Measurements from ENCODE around the gene ADD3.

ADD3 gene

DNA sequence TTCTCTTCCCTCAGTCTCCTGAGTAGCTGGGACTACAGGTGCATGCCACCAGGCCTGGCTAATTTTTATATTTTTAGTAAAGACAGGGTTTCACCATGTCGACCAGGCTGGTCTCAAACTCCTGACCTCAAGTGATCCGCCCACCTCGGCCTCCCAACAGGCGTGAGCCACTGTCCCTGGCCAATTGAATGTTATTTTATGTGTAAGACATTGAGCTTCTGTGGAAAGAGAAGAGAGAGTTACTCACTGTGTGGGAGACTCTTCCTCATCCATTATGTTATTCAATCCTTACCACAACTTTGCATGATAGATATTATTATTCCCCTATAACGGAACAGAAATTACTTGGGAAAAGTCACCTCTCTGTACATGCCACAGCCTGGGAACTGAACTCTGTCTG is 167.0 kb downstream of the ADD3 start:
- TF ChIP-seq, protein P1, sequence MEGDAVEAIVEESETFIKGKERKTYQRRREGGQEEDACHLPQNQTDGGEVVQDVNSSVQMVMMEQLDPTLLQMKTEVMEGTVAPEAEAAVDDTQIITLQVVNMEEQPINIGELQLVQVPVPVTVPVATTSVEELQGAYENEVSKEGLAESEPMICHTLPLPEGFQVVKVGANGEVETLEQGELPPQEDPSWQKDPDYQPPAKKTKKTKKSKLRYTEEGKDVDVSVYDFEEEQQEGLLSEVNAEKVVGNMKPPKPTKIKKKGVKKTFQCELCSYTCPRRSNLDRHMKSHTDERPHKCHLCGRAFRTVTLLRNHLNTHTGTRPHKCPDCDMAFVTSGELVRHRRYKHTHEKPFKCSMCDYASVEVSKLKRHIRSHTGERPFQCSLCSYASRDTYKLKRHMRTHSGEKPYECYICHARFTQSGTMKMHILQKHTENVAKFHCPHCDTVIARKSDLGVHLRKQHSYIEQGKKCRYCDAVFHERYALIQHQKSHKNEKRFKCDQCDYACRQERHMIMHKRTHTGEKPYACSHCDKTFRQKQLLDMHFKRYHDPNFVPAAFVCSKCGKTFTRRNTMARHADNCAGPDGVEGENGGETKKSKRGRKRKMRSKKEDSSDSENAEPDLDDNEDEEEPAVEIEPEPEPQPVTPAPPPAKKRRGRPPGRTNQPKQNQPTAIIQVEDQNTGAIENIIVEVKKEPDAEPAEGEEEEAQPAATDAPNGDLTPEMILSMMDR (conservative IDR thresholded peaks at IDR 0.05; ENCODE audit: low read length), result no peak
- no peak for TF ChIP-seq EZH2phosphoT487 (IDR thresholded peaks at IDR 0.05; ENCODE audit: borderline replicate concordance)
- Histone ChIP-seq H3K4me2 (ENCODE audit: low read depth, low read length, poor library complexity, severe bottlenecking) (no peak overlapping the region), H3K36me3 (ENCODE audit: insufficient read depth, low read length) (no peaks in the 10 kb centered on the region), H3F3A (ENCODE audit: low read depth) (no peaks in the 10 kb centered on the region), H3K4me3 (ENCODE audit: low read length, poor library complexity, severe bottlenecking) (no peak overlapping the region), H3K9ac (ENCODE audit: low read depth, low read length, poor library complexity, severe bottlenecking) (no peak overlapping the region), H3K9me2 (replicated peaks; ENCODE audit: low read depth, low read length) (no peaks in the 10 kb centered on the region), H3K79me2 (ENCODE audit: insufficient read depth, low read length) (no peaks in the 10 kb centered on the region), H2AFZ (ENCODE audit: low read length) (no peak overlapping the region), H3K4me1 (ENCODE audit: insufficient read depth, low read length, poor library complexity, severe bottlenecking) (no peaks in the 10 kb centered on the region), H3K27me3 (ENCODE audit: insufficient read depth, low read length, poor library complexity, severe bottlenecking) (peaks cover 31% of the 10 kb centered on the region), H4K20me1 (ENCODE audit: insufficient read depth, low read length, poor library complexity, severe bottlenecking) (no peaks in the 10 kb centered on the region), H3K9me3 (ENCODE audit: insufficient read depth, low read depth, low read length) (no peaks in the 10 kb centered on the region)

DNA sequence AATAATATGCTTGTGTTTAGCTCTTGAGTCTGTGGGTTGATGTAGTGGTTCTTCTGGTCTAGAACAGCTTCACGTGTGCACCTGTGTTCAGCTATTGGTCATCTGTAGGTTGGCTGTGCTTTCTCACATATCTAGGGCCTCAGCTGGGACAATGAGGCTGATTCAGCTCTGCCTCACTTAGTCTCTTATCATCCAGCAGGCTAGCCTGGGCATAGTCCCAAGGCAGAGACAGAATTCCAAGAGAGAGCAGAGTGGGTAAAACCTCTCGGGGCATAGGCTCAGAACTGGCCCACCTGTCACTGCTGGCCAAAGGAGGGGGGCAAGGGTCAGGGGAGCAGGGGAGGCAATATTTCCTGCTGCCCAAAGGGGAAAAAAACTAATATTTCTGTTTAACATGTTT is 167.6 kb downstream of the ADD3 start:
- Histone ChIP-seq H3K79me2 (ENCODE audit: insufficient read depth, low read length) (no peaks in the 10 kb centered on the region), H3F3A (ENCODE audit: low read depth) (no peaks in the 10 kb centered on the region), H3K9ac (ENCODE audit: low read depth, low read length, poor library complexity, severe bottlenecking) (no peak overlapping the region), H3K9me3 (ENCODE audit: insufficient read depth, low read depth, low read length) (no peaks in the 10 kb centered on the region), H3K27me3 (ENCODE audit: insufficient read depth, low read length, poor library complexity, severe bottlenecking) (peaks cover 25% of the 10 kb centered on the region), H3K4me3 (ENCODE audit: low read length, poor library complexity, severe bottlenecking) (no peak overlapping the region), H3K9me2 (replicated peaks; ENCODE audit: low read depth, low read length) (no peaks in the 10 kb centered on the region), H3K36me3 (ENCODE audit: insufficient read depth, low read length) (no peaks in the 10 kb centered on the region), H3K4me1 (ENCODE audit: insufficient read depth, low read length, poor library complexity, severe bottlenecking) (no peaks in the 10 kb centered on the region), H3K4me2 (ENCODE audit: low read depth, low read length, poor library complexity, severe bottlenecking) (no peak overlapping the region), H2AFZ (ENCODE audit: low read length) (no peak overlapping the region), H4K20me1 (ENCODE audit: insufficient read depth, low read length, poor library complexity, severe bottlenecking) (no peaks in the 10 kb centered on the region)
- TF ChIP-seq, protein P1 (conservative IDR thresholded peaks at IDR 0.05; ENCODE audit: low read length), result no peak

DNA sequence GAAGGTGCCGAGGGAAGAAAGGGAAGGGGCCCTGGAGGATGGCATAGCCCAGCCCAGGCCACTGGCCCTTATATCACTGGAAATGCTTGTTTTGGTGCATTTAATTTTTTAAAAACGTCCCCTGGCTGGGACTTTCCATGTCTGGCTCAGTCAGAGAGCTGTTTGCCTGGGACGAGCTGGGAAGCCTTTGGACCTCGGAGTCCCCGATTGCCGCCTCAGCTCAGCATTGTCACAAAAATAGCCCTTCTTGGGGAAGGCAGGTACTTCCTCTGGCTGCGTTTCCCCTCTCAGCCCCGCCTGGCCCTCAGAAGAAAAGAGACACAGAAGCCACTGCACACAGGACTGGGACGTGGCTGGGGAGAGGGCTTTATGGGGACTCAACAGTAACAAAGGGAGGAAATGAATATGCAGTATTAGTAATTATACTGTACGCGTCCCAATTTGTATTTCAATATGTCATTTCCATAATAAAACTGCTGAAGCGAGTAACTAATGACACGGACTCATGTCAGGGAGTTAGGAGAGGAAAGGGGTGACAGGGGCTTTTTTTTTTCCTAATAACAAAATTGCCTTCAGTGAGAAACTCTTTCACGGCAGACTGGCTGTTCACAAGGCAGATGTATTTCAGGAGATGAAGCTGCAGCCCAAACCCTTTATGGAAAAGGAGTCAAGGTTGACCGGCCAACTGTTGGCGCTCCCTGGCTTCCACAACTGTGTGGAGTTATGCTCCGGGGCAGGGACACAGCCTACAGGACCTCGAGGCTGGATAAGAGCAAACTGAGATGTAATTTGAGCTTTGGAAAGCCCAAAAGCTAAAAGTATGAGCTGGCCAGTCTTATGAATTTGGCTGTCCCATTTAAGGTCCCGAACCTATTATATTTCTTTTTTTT is 168.6 kb downstream of the ADD3 start:
- Histone ChIP-seq H3F3A (ENCODE audit: low read depth) (no peaks in the 10 kb centered on the region), H3K9me3 (ENCODE audit: insufficient read depth, low read depth, low read length) (no peaks in the 10 kb centered on the region), H2AFZ (ENCODE audit: low read length) (no peak overlapping the region), H4K20me1 (ENCODE audit: insufficient read depth, low read length, poor library complexity, severe bottlenecking) (no peaks in the 10 kb centered on the region), H3K27me3 (ENCODE audit: insufficient read depth, low read length, poor library complexity, severe bottlenecking) (peaks cover 16% of the 10 kb centered on the region), H3K9ac (ENCODE audit: low read depth, low read length, poor library complexity, severe bottlenecking) (no peak overlapping the region), H3K36me3 (ENCODE audit: insufficient read depth, low read length) (no peaks in the 10 kb centered on the region), H3K4me3 (ENCODE audit: low read length, poor library complexity, severe bottlenecking) (no peak overlapping the region), H3K4me1 (ENCODE audit: insufficient read depth, low read length, poor library complexity, severe bottlenecking) (no peaks in the 10 kb centered on the region), H3K9me2 (replicated peaks; ENCODE audit: low read depth, low read length) (no peaks in the 10 kb centered on the region), H3K79me2 (ENCODE audit: insufficient read depth, low read length) (no peaks in the 10 kb centered on the region), H3K4me2 (ENCODE audit: low read depth, low read length, poor library complexity, severe bottlenecking) (no peak overlapping the region)
- TF ChIP-seq, protein P1 (conservative IDR thresholded peaks at IDR 0.05; ENCODE audit: low read length), result no peak
- no peak for TF ChIP-seq EZH2phosphoT487 (IDR thresholded peaks at IDR 0.05; ENCODE audit: borderline replicate concordance)
